ENCODE measurements around the gene KRTDAP. TPM values are rescaled to one million over a fixed set of nuclear protein-coding genes. Genes with fewer than 3 reads are reported as not detected.

The KRTDAP gene, protein sequence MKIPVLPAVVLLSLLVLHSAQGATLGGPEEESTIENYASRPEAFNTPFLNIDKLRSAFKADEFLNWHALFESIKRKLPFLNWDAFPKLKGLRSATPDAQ
- total RNA-seq (2011; cell fraction: chromatin; rRNA removed; ENCODE audit: low replicate concordance), result not detected in 2 replicates
- total RNA-seq (2011; cell fraction: nucleolus; rRNA removed), result not detected in 2 replicates
- not detected in 2 replicates for total RNA-seq (2011; cell fraction: nucleoplasm; rRNA removed)
- total RNA-seq (2014; rRNA removed) (not detected in 2 replicates), total RNA-seq (2014; rRNA removed; fragmentation: Illumina TruSeq; extraction: Trizol) (not detected in 2 replicates), total RNA-seq (2015; rRNA removed; fragmentation: Illumina TruSeq; extraction: Trizol) (not detected in 2 replicates), total RNA-seq (2021) (not detected in 2 replicates), polyA plus RNA-seq (2011; rRNA removed) (not detected in 2 replicates), polyA plus RNA-seq (2014; fragmentation: Illumina TruSeq; extraction: Trizol) (not detected in 2 replicates), polyA plus RNA-seq (2014; fragmentation: Nextera tagmentation; extraction: Ambion mirVana) (not detected), polyA plus RNA-seq (2014; rRNA removed) (not detected in 2 replicates), polyA minus RNA-seq (2011; rRNA and poly(A)+ RNA removed) (not detected in 2 replicates), Bru-seq, nascent RNA (not detected), BruChase-seq, experiment 1, labeled RNA remaining after a 2-hour chase (not detected), BruChase-seq, experiment 2, labeled RNA remaining after a 6-hour chase (not detected)
- polyA plus RNA-seq (2011; cell fraction: cytosol; rRNA removed), result not detected in 2 replicates
- not detected in 2 replicates for polyA plus RNA-seq (2011; cell fraction: nucleus; rRNA removed)
- polyA plus RNA-seq (2012), result not detected in 2 replicates
- not detected in 2 replicates for polyA minus RNA-seq (2011; cell fraction: cytosol; rRNA and poly(A)+ RNA removed)
- not detected in 2 replicates for polyA minus RNA-seq (2011; cell fraction: nucleus; rRNA and poly(A)+ RNA removed)
- long read RNA-seq, experiment 1, result 0 reads
- long read RNA-seq, experiment 2, result 0 reads
- long read RNA-seq, experiment 3, result 0 reads

DNA sequence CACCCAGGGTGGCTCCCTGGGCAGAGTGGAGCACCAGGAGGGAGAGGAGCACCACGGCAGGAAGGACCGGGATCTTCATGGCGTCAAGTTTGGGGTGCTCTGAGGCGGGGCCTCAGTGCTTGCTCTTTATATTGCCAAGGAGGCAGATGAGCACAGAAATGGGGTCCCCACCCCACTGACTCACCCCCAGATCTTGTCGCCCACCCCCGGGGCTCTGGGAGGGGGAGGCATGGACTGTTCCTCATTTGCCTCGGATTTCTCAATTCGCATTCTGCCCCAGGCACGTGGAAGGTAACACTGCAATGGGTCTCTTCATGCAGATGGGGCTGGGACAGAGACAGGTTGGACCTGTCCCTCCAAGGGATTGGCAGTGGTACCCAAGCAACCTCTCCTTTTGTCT lies at the start of gene KRTDAP:
Gene KRTDAP (minus strand): TSS at position 101 of the 400 bp plus-strand sequence. CDS start 22 bp downstream, at position 79.
- intact Hi-C loops (cut with micrococcal nuclease), result no loop called here
- WGBS (ENCODE audit: insufficient coverage, low coverage, missing lambda C conversion rate), result 0% methylated on average over 9 of the region's 9 CpGs
- ChIA-PET CTCF (ENCODE audit: low intra/inter-chr PET ratio) (no interaction called here), POLR2A (no interaction called here)
- H3K4me2 ChIP-seq (ENCODE audit: insufficient read depth, low read length), result no peak within 1 kb of the TSS
- H3K79me2 ChIP-seq (ENCODE audit: control insufficient read depth, insufficient read depth, low read length), result no peaks in the 10 kb centered on the region
- H3K27ac ChIP-seq (ENCODE audit: extremely low read depth, low read depth, low read length), result no peak within 1 kb of the TSS
- in situ Hi-C loops (cut with MboI), result no loop called here
- H3K9me1 ChIP-seq (ENCODE audit: control insufficient read depth, insufficient read depth, low read length), result no peaks in the 10 kb centered on the region
- peaks cover 2% of the 10 kb centered on the region; the same call in 1 of the 2 replicates for H4K20me1 ChIP-seq (replicated peaks; ENCODE audit: control insufficient read depth, insufficient read depth, low read length)
- H3K36me3 ChIP-seq (ENCODE audit: control insufficient read depth, insufficient read depth, low read length), result no peaks in the 10 kb centered on the region
- H2AFZ ChIP-seq (ENCODE audit: low read depth, low read length), result no peak within 1 kb of the TSS
- no peak within 1 kb of the TSS for H3K9ac ChIP-seq (ENCODE audit: insufficient read depth in 1 of 2, low read depth in 2 of 2, low read length in 2 of 2)
- H3K9me3 ChIP-seq (replicated peaks; ENCODE audit: control insufficient read depth, insufficient read depth, low read depth, low read length), result no peaks in the 10 kb centered on the region
- TF ChIP-seq, protein P1, sequence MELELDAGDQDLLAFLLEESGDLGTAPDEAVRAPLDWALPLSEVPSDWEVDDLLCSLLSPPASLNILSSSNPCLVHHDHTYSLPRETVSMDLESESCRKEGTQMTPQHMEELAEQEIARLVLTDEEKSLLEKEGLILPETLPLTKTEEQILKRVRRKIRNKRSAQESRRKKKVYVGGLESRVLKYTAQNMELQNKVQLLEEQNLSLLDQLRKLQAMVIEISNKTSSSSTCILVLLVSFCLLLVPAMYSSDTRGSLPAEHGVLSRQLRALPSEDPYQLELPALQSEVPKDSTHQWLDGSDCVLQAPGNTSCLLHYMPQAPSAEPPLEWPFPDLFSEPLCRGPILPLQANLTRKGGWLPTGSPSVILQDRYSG (tag; conservative IDR thresholded peaks at IDR 0.05; ENCODE audit: low read depth), result no peak
- TF ChIP-seq GMEB1 (CRISPR knock-in tag; IDR thresholded peaks at IDR 0.05) (no peak), KDM4B (IDR thresholded peaks at IDR 0.05; ENCODE audit: borderline replicate concordance in 2 of 2, low read depth in 1 of 2) (no peak), TEAD4 (IDR thresholded peaks at IDR 0.05; ENCODE audit: low read length) (no peak), TEAD4 (CRISPR knock-in tag; IDR thresholded peaks at IDR 0.05; ENCODE audit: borderline replicate concordance) (no peak), ZNF431 (CRISPR knock-in tag; IDR thresholded peaks at IDR 0.05) (no peak)
- no peak for FAIRE-seq
- H3K4me3 ChIP-seq, result no peak within 1 kb of the TSS
- no peak for ATAC-seq
- no TSS peak for BruUV-seq (replicated peaks)
- H3K27me3 ChIP-seq (ENCODE audit: control insufficient read depth in 2 of 2, insufficient read depth in 2 of 2, low read length in 2 of 2), result peaks cover 62 to 82% of the 10 kb centered on the region in 2 experiments
- H3K4me1 ChIP-seq (replicated peaks in 1 of 2; ENCODE audit: control insufficient read depth in 2 of 2, insufficient read depth in 2 of 2, low read length in 2 of 2), result peaks cover 3 to 4% of the 10 kb centered on the region in 2 experiments; a peak in 2 of 5 replicates
- DNase-seq (ENCODE audit: extremely low read depth in 1 of 4, low spot score in 3 of 4), result no peak

Data from K562 (cell line).